ENCODE data around the gene SMAP2. TPM values are rescaled to one million over a fixed set of nuclear protein-coding genes. Genes with fewer than 3 reads are reported as not detected.

The SMAP2 gene
- total and polyA plus RNA-seq, 2 donors (not counting 3 experiments of a cell fraction or from before 2014, with no cell fraction given), result 8.0 to 11.1 TPM

- POLR2A ChIA-PET, result no interaction called here
- Histone ChIP-seq H2AFZ (ENCODE audit: low read depth, low read length) (no peak overlapping the region), H3K4me3 (replicated peaks in 1 of 3; ENCODE audit: insufficient read depth in 1 of 3, low read depth in 1 of 3, low read length in 3 of 3) (no peak overlapping the region), H3K4me2 (ENCODE audit: insufficient read depth, low read length) (no peak overlapping the region), H3K36me3 (ENCODE audit: control insufficient read depth in 2 of 2, extremely low read depth in 1 of 2, insufficient read depth in 2 of 2, low read length in 2 of 2) (no peaks in the 10 kb centered on the region), H4K20me1 (replicated peaks; ENCODE audit: control insufficient read depth, extremely low read depth, insufficient read depth, low read length) (no peaks in the 10 kb centered on the region), H3K27ac (ENCODE audit: insufficient read depth, low read depth, low read length) (no peak overlapping the region), H3K4me1 (ENCODE audit: control insufficient read depth, extremely low read depth, insufficient read depth, low read length) (no peaks in the 10 kb centered on the region), H3K79me2 (ENCODE audit: control insufficient read depth, insufficient read depth, low read length) (no peaks in the 10 kb centered on the region), H3K27me3 (ENCODE audit: control insufficient read depth in 2 of 2, insufficient read depth in 2 of 2, low read length in 2 of 2) (no peaks in the 10 kb centered on the region), H3K9me1 (replicated peaks; ENCODE audit: control insufficient read depth, extremely low read depth, insufficient read depth, low read length) (no peaks in the 10 kb centered on the region), H3K9ac (replicated peaks; ENCODE audit: extremely low read depth, insufficient read depth, low read length) (no peak overlapping the region), H3K9me3 (replicated peaks; ENCODE audit: control insufficient read depth, insufficient read depth, low read length) (no peaks in the 10 kb centered on the region)
- BruUV-seq (replicated peaks), result no TSS peak
- TF ChIP-seq POLR2AphosphoS5 (IDR thresholded peaks at IDR 0.05; ENCODE audit: insufficient read depth, low read depth, low read length) (no peak), MYC (IDR thresholded peaks at IDR 0.05; ENCODE audit: low read depth, low read length) (no peak), CTCF (IDR thresholded peaks at IDR 0.05; ENCODE audit: extremely low read depth in 1 of 2, insufficient read depth in 1 of 2, low read depth in 1 of 2, low read length in 2 of 2) (no peak), EZH2 (IDR thresholded peaks at IDR 0.05; ENCODE audit: borderline replicate concordance, low read depth, low read length, severe bottlenecking) (no peak), FOS (IDR thresholded peaks at IDR 0.05; ENCODE audit: borderline replicate concordance, insufficient read depth, low read length) (no peak), GATA2 (IDR thresholded peaks at IDR 0.05; ENCODE audit: insufficient read depth, insufficient read length, low read depth, low read length) (no peak), POLR2A (IDR thresholded peaks at IDR 0.05; ENCODE audit: low read depth, low read length) (no peak), JUN (IDR thresholded peaks at IDR 0.05; ENCODE audit: borderline replicate concordance, insufficient read depth, insufficient read length, low read depth) (no peak)
- TF ChIP-seq, protein P1, sequence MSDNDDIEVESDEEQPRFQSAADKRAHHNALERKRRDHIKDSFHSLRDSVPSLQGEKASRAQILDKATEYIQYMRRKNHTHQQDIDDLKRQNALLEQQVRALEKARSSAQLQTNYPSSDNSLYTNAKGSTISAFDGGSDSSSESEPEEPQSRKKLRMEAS (IDR thresholded peaks at IDR 0.05; ENCODE audit: insufficient read depth, insufficient read length), result no peak
- intact Hi-C loops (cut with micrococcal nuclease) (no loop called here), dilution Hi-C loops (cut with MboI; ENCODE audit: extremely low pct_ligation_motif_present, low sequenced_read_pairs) (no loop called here)
- no peak for DNase-seq (ENCODE audit: low read depth, low spot score)
- FAIRE-seq, result no peak
- CTCF ChIA-PET, result interaction anchor here (0.9 to 4.8 kb wide), 5 partner anchors 13 to 298 kb away, joined by 3 to 34 read pairs (median 5); no protein-coding TSS in a partner anchor
These were observed 50.6 kb downstream of the SMAP2 start for GRCh38 chr1:40423951-40424618.
